PC-9 (cell line): Measurements from ENCODE around the gene PMEL. TPM values are rescaled to one million over a fixed set of nuclear protein-coding genes. Genes with fewer than 3 reads are reported as not detected.
A peak's percentile ranks its signal among the peaks of the same experiment; 100 is the strongest.

Source experiments
- BruUV-seq: library from RNA; stranded (reverse); fragments of 400-500 nt; replicated peaks from 2 replicates; lab custom pipeline; 2021; lab: Mats Ljungman, UMichigan
- CTCF ChIA-PET: fragments of 300-600 bp; sonication (Branson Sonifier 250); formaldehyde crosslinking; loops from one replicate; lab custom pipeline; 2022; ENCODE audit warnings: antibody characterized with exemption; lab: Charles Lee
- POLR2A ChIA-PET: fragments of 300-600 bp; sonication (Branson Sonifier 250); formaldehyde crosslinking; loops from one replicate; lab custom pipeline; 2022; ENCODE audit warnings: antibody characterized with exemption; ENCODE audit not compliant: unreplicated experiment; lab: Charles Lee
- DNase-seq, 2 experiments: peaks; one replicate each; pipeline versions ENCODE4 v3.0.0 to v3.0.0-alpha.2; 2015 to 2022; ENCODE audit warnings: mixed read lengths in 1 of 2
- H2AFZ ChIP-seq: fragments of 200-600 bp; sonication (generic); 2 replicates; pipeline ENCODE4 v1.8.1; 2017; ENCODE audit warnings: antibody characterized with exemption
- H3F3A ChIP-seq: fragments of 200-600 bp; sonication (generic); 2 replicates; pipeline ENCODE4 v1.8.1; 2017; ENCODE audit warnings: antibody characterized with exemption, mild to moderate bottlenecking, low read depth; ENCODE audit not compliant: insufficient read depth
- H3K27ac ChIP-seq: fragments of 200-600 bp; sonication (generic); 2 replicates; pipeline ENCODE4 v1.6.1; 2016; ENCODE audit warnings: mixed run types
- H3K27me3 ChIP-seq: fragments of 200-600 bp; sonication (generic); 2 replicates; pipeline ENCODE4 v1.6.1; 2016; ENCODE audit warnings: low read depth, mixed run types; ENCODE audit not compliant: insufficient read depth
- H3K36me3 ChIP-seq: fragments of 200-600 bp; sonication (generic); 2 replicates; pipeline ENCODE4 v1.6.1; 2016; ENCODE audit warnings: low read depth, mixed run types
- H3K4me1 ChIP-seq: fragments of 200-600 bp; sonication (generic); replicated peaks from 2 replicates; pipeline ENCODE4 v1.6.1; 2016; ENCODE audit warnings: mixed run types; ENCODE audit not compliant: insufficient read depth
- H3K4me2 ChIP-seq: fragments of 200-600 bp; sonication (generic); 2 replicates; pipeline ENCODE4 v1.6.1; 2017; ENCODE audit warnings: mixed run types
- H3K4me3 ChIP-seq: fragments of 200-600 bp; sonication (generic); 2 replicates; pipeline ENCODE4 v1.6.1; 2016; ENCODE audit warnings: mixed run types
- H3K79me2 ChIP-seq: fragments of 200-600 bp; sonication (generic); 2 replicates; pipeline ENCODE4 v1.6.1; 2017; ENCODE audit warnings: low read depth, mixed run types
- H3K9me2 ChIP-seq: fragments of 200-600 bp; sonication (generic); 2 replicates; pipeline ENCODE4 v1.8.1; 2017; ENCODE audit warnings: mild to moderate bottlenecking; ENCODE audit not compliant: insufficient read depth
- H3K9me3 ChIP-seq: fragments of 200-600 bp; sonication (generic); 2 replicates; pipeline ENCODE4 v1.8.1; 2016; ENCODE audit warnings: low read depth; ENCODE audit not compliant: insufficient read depth
- H4K20me1 ChIP-seq: fragments of 200-600 bp; sonication (generic); 2 replicates; pipeline ENCODE4 v1.8.1; 2017; ENCODE audit not compliant: insufficient read depth
- EZH2 ChIP-seq: fragments of 200-600 bp; sonication (generic); IDR thresholded peaks from 2 replicates; pipeline ENCODE4 v1.8.0; 2017; ENCODE audit warnings: antibody characterized with exemption, low read depth
- intact Hi-C: fragments of 100-400 bp; cut with micrococcal nuclease; formaldehyde crosslinking; loops from one replicate; pipeline ENCODE4 v1.10.0; 2022; ENCODE audit not compliant: unreplicated experiment
- total RNA-seq: library from RNA; stranded (reverse); gene quantifications from 2 replicates; pipeline ENCODE4 v1.2.3, GENCODE V29; 2021
- TF ChIP-seq, protein P1 (sequence below): fragments of 200-600 bp; sonication (generic); conservative IDR thresholded peaks from 2 replicates; pipeline ENCODE4 v1.6.1; 2017; ENCODE audit warnings: mixed run types, antibody characterized with exemption, mild to moderate bottlenecking, moderate library complexity

PMEL gene
- total RNA-seq, 1 experiment from 2014 or later = 8.7 TPM

DNA sequence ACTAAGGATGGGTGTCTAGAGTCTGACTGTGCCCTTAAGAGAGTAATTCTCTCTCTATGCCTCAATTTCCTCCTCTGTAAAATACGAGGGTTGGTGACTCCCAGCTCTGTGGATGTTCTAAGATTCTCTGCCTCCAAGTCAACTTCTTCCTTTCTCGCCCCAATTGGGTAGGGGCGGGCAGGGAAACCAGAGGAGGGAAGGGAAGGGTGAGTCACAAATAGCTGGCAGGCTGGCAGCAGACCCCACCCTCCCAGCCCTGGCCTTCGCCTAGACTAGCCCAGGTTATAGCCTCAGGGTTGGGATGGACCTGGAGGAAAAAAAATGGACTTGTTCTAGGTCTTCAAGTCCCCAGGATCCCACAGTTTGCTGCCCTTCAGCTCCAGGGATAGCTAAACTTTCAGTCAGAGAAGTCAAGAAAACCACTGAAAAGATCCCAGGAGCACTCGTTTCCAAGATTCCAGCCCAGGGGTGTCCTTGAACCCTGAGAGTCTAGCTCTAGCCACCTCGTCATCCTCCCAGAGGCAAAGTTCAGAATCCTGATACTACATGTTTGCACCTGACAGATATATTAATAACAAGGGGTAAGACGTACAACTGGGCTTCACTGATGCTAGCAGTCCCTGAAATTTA lies 32.6 kb downstream of the PMEL start:
- Histone ChIP-seq H3K9me2 (no peaks in the 10 kb centered on the region), H3K4me1 (peaks cover 69% of the 10 kb centered on the region), H3K9me3 (no peaks in the 10 kb centered on the region), H2AFZ (peak overlapping the region; percentile 93), H4K20me1 (peaks cover 6% of the 10 kb centered on the region; the same call in 1 of the 2 replicates), H3F3A (peaks cover 67% of the 10 kb centered on the region), H3K36me3 (no peaks in the 10 kb centered on the region), H3K4me3 (peak overlapping the region; percentile 78; the same call in 1 of the 2 replicates), H3K27me3 (no peaks in the 10 kb centered on the region), H3K4me2 (peak overlapping the region; percentile 96), H3K27ac (peak overlapping the region; percentile 80), H3K79me2 (peaks cover 27% of the 10 kb centered on the region)
- POLR2A ChIA-PET = interaction anchor here (0.5 to 1.1 kb wide), 9 partner anchors 11 to 204 kb away, joined by 3 to 23 read pairs (median 11); partner anchors contain the start of genes ORMDL2 and SARNP
- CTCF ChIA-PET = interaction anchor here (0.6 to 1.0 kb wide), 4 partner anchors 16 to 588 kb away, joined by 3 to 10 read pairs (median 6); partner anchors contain the start of gene RBMS2
- BruUV-seq = no TSS peak
- DNase-seq = peak; percentile 81 to 93
- intact Hi-C loops = no loop called here
- TF ChIP-seq, protein P1, sequence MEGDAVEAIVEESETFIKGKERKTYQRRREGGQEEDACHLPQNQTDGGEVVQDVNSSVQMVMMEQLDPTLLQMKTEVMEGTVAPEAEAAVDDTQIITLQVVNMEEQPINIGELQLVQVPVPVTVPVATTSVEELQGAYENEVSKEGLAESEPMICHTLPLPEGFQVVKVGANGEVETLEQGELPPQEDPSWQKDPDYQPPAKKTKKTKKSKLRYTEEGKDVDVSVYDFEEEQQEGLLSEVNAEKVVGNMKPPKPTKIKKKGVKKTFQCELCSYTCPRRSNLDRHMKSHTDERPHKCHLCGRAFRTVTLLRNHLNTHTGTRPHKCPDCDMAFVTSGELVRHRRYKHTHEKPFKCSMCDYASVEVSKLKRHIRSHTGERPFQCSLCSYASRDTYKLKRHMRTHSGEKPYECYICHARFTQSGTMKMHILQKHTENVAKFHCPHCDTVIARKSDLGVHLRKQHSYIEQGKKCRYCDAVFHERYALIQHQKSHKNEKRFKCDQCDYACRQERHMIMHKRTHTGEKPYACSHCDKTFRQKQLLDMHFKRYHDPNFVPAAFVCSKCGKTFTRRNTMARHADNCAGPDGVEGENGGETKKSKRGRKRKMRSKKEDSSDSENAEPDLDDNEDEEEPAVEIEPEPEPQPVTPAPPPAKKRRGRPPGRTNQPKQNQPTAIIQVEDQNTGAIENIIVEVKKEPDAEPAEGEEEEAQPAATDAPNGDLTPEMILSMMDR = no peak
- TF ChIP-seq EZH2 = no peak

DNA sequence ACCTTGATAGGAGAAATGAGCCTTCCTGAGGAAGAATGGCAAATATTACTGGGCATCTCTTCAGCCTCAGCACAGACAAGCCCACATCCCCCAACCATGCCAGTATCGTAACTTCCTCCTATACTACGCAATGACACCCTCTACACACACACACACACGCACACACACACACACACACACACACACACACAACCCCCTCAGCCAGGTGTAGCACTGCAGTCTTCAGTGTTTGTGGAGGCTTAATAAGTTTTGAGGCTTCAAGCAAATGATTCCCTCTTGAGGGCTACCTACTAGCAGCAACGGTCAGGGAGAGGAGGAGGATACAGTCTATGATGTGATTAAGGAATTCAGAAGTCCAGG lies 33.3 kb downstream of the PMEL start:
- H3K9me3 ChIP-seq = no peaks in the 10 kb centered on the region
- POLR2A ChIA-PET = interaction anchor here (0.5 to 1.1 kb wide), 5 partner anchors 10 to 194 kb away, joined by 3 to 13 read pairs (median 9); partner anchors contain the start of genes ORMDL2, RAB5B and SARNP
- H3K27ac ChIP-seq = peak overlapping the region; percentile 80
- intact Hi-C loops = no loop called here
- peak overlapping the region; percentile 96 for H3K4me2 ChIP-seq
- BruUV-seq = TSS peak; percentile 72
- H2AFZ ChIP-seq = peak overlapping the region; percentile 93
- peak overlapping the region; percentile 78 for H3K4me3 ChIP-seq
- H3F3A ChIP-seq = peaks cover 75% of the 10 kb centered on the region
- CTCF ChIA-PET = interaction anchor here (0.6 to 1.0 kb wide), 3 partner anchors 15 to 589 kb away, joined by 3 to 9 read pairs (median 3); partner anchors contain the start of gene RBMS2
- no peak for DNase-seq
- H4K20me1 ChIP-seq = peaks cover 6% of the 10 kb centered on the region; the same call in 1 of the 2 replicates
- H3K9me2 ChIP-seq = no peaks in the 10 kb centered on the region
- TF ChIP-seq, protein P1 = no peak
- TF ChIP-seq EZH2 = no peak
- no peaks in the 10 kb centered on the region for H3K27me3 ChIP-seq
- H3K36me3 ChIP-seq = no peaks in the 10 kb centered on the region
- H3K79me2 ChIP-seq = peaks cover 27% of the 10 kb centered on the region
- peaks cover 65% of the 10 kb centered on the region for H3K4me1 ChIP-seq

DNA sequence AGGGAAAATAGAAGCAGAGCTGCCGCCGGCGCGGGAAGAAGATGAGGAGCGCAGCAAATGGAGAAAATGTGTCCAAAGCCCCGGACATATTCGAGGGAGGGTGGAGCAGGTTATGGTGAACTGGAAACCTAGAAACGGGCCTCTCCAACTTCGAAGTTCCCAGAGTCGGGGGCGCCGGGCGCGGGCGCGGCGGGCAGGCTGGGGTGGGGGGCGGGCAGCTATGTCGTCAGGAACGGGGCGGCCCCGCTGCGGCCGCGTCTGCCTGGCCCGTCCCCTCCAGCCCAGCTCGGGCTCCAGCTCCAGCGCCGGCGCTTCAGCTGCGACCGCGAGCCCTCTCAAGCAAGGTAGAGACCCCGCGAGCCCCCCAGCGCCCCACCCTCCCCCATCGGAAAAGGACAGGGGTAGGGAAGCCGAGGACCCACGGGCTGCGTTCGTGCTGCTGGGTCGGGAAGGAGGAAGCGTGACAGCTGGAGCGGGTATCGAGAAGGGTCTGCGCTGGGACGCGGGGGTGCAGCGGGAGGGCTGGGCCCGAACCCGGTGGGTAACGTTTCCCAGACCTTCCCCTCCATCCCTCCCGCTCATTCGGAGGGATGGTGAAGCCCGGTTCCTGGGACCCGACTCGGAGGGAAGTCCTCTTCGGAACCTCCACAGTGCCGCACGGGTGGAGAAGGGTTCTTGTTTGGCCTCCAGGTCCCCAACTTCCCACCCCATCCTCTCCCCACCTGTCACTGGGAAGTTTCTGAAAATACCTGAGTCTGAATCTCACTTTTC lies 33.9 kb downstream of the PMEL start:
- BruUV-seq = no TSS peak
- Histone ChIP-seq H3K4me1 (peaks cover 59% of the 10 kb centered on the region), H3F3A (peaks cover 77% of the 10 kb centered on the region), H3K4me2 (peak overlapping the region; percentile 96), H3K36me3 (no peaks in the 10 kb centered on the region), H3K4me3 (peak overlapping the region; percentile 78), H4K20me1 (peaks cover 6% of the 10 kb centered on the region; the same call in 1 of the 2 replicates), H3K9me3 (no peaks in the 10 kb centered on the region), H3K27me3 (no peaks in the 10 kb centered on the region), H3K9me2 (no peaks in the 10 kb centered on the region), H3K79me2 (peaks cover 32% of the 10 kb centered on the region), H2AFZ (peak overlapping the region; percentile 93), H3K27ac (peak overlapping the region; percentile 80)
- CTCF ChIA-PET = interaction anchor here (0.5 to 1.0 kb wide), 4 partner anchors 7 to 114 kb away, joined by 3 to 8 read pairs (median 5); partner anchors contain the start of gene ORMDL2
- POLR2A ChIA-PET = interaction anchor here (0.6 to 1.1 kb wide), 6 partner anchors 42 to 290 kb away, joined by 3 to 9 read pairs (median 4); partner anchors contain the start of genes DNAJC14, ORMDL2, RAB5B and RNF41
- peak in 1 of 2 experiments; percentile 39 for DNase-seq
- TF ChIP-seq, protein P1 = no peak
- no peak for TF ChIP-seq EZH2
- intact Hi-C loops = loop anchor here (1.0 to 2.0 kb wide), 2 partner anchors 8 to 41 kb away; no protein-coding TSS in a partner anchor
